ENCODE measurements around the gene SHQ1. TPM values are rescaled to one million over a fixed set of nuclear protein-coding genes. Genes with fewer than 3 reads are reported as not detected.

The SHQ1 gene
- total RNA-seq, 1 experiment from 2014 or later, result 27.6 TPM

GRCh38 chr3:72791161-72791560 lies 57.1 kb downstream of the SHQ1 start:
- no peaks in the 10 kb centered on the region for H3K9me3 ChIP-seq (ENCODE audit: control insufficient read depth in 1 of 2, insufficient read depth in 1 of 2, low read depth in 1 of 2, low read length in 2 of 2)
- no peak overlapping the region for H3K4me2 ChIP-seq (ENCODE audit: low read length)
- H2AFZ ChIP-seq (ENCODE audit: low read depth, low read length, poor library complexity, severe bottlenecking), result no peak overlapping the region
- intact Hi-C loops (cut with micrococcal nuclease), result no loop called here
- H3K9ac ChIP-seq (ENCODE audit: low read length), result no peak overlapping the region
- no peak overlapping the region for H3K27ac ChIP-seq (ENCODE audit: low read depth, low read length)
- BruUV-seq (replicated peaks), result no TSS peak
- H3K27me3 ChIP-seq (ENCODE audit: insufficient read depth, low read length), result no peaks in the 10 kb centered on the region
- no peaks in the 10 kb centered on the region; a peak in 2 of 4 replicates for H3K36me3 ChIP-seq (ENCODE audit: control insufficient read depth in 1 of 2, insufficient read depth in 2 of 2, low read length in 2 of 2)
- TF ChIP-seq EZH2 (IDR thresholded peaks at IDR 0.05), result no peak
- no peaks in the 10 kb centered on the region for H3K79me2 ChIP-seq (ENCODE audit: insufficient read depth, low read length)
- ATAC-seq (no peak), DNase-seq (ENCODE audit: low read depth, low spot score) (no peak)
- ChIA-PET RAD21 (ENCODE audit: low non-redundant PET in 1 of 2, low total read pairs in 2 of 2, uncharacterized antibody in 2 of 2, unreplicated experiment in 2 of 2) (no interaction called here), POLR2A (no interaction called here), CTCF (interaction anchor here (1.1 kb wide), 1 partner anchor 125 kb away, joined by 4 read pairs; no protein-coding TSS in a partner anchor)
- no peak overlapping the region for H3K4me3 ChIP-seq (replicated peaks in 1 of 2; ENCODE audit: low read depth in 1 of 2, low read length in 2 of 2)
- no peaks in the 10 kb centered on the region for H3K4me1 ChIP-seq (ENCODE audit: control insufficient read depth in 1 of 2, insufficient read depth in 2 of 2, low read length in 2 of 2)
- no peaks in the 10 kb centered on the region for H3K9me2 ChIP-seq (ENCODE audit: insufficient read depth)
- no peaks in the 10 kb centered on the region for H4K20me1 ChIP-seq (ENCODE audit: insufficient read depth)

GRCh38 chr3:72789786-72790185 lies 58.5 kb downstream of the SHQ1 start:
- no TSS peak for BruUV-seq (replicated peaks)
- H3K27me3 ChIP-seq (ENCODE audit: insufficient read depth, low read length), result no peaks in the 10 kb centered on the region
- H3K9me2 ChIP-seq (ENCODE audit: insufficient read depth), result no peaks in the 10 kb centered on the region
- H2AFZ ChIP-seq (ENCODE audit: low read depth, low read length, poor library complexity, severe bottlenecking), result no peak overlapping the region
- intact Hi-C loops (cut with micrococcal nuclease), result no loop called here
- H3K27ac ChIP-seq (ENCODE audit: low read depth, low read length), result no peak overlapping the region
- ChIA-PET RAD21 (ENCODE audit: low non-redundant PET in 1 of 2, low total read pairs in 2 of 2, uncharacterized antibody in 2 of 2, unreplicated experiment in 2 of 2) (no interaction called here), POLR2A (no interaction called here), CTCF (no interaction called here)
- H4K20me1 ChIP-seq (ENCODE audit: insufficient read depth), result no peaks in the 10 kb centered on the region
- ATAC-seq (no peak), DNase-seq (ENCODE audit: low read depth, low spot score) (no peak)
- no peaks in the 10 kb centered on the region; a peak in 2 of 4 replicates for H3K36me3 ChIP-seq (ENCODE audit: control insufficient read depth in 1 of 2, insufficient read depth in 2 of 2, low read length in 2 of 2)
- no peaks in the 10 kb centered on the region for H3K79me2 ChIP-seq (ENCODE audit: insufficient read depth, low read length)
- H3K4me2 ChIP-seq (ENCODE audit: low read length), result no peak overlapping the region
- H3K9me3 ChIP-seq (ENCODE audit: control insufficient read depth in 1 of 2, insufficient read depth in 1 of 2, low read depth in 1 of 2, low read length in 2 of 2), result no peaks in the 10 kb centered on the region
- no peak overlapping the region for H3K9ac ChIP-seq (ENCODE audit: low read length)
- H3K4me3 ChIP-seq (replicated peaks in 1 of 2; ENCODE audit: low read depth in 1 of 2, low read length in 2 of 2), result no peak overlapping the region
- H3K4me1 ChIP-seq (ENCODE audit: control insufficient read depth in 1 of 2, insufficient read depth in 2 of 2, low read length in 2 of 2), result no peaks in the 10 kb centered on the region
- TF ChIP-seq EZH2 (IDR thresholded peaks at IDR 0.05) (no peak), JUND (IDR thresholded peaks at IDR 0.05) (no peak), ZNF274 (IDR thresholded peaks at IDR 0.05; ENCODE audit: low read depth, low read length) (no peak), EZH2phosphoT487 (IDR thresholded peaks at IDR 0.05; ENCODE audit: borderline replicate concordance) (no peak), EGR1 (IDR thresholded peaks at IDR 0.05; ENCODE audit: low read depth) (no peak), SRF (IDR thresholded peaks at IDR 0.05; ENCODE audit: low read depth) (no peak), POLR2A (IDR thresholded peaks at IDR 0.05; ENCODE audit: borderline replicate concordance, extremely low read depth, insufficient read depth, insufficient read length) (no peak), FOSL1 (IDR thresholded peaks at IDR 0.05; ENCODE audit: low read depth) (no peak), SP1 (IDR thresholded peaks at IDR 0.05; ENCODE audit: low read depth) (no peak), SIN3A (IDR thresholded peaks at IDR 0.05; ENCODE audit: low read depth) (no peak)
- TF ChIP-seq, protein P1, sequence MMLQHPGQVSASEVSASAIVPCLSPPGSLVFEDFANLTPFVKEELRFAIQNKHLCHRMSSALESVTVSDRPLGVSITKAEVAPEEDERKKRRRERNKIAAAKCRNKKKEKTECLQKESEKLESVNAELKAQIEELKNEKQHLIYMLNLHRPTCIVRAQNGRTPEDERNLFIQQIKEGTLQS (IDR thresholded peaks at IDR 0.05), result no peak
- TF ChIP-seq, protein P2, sequence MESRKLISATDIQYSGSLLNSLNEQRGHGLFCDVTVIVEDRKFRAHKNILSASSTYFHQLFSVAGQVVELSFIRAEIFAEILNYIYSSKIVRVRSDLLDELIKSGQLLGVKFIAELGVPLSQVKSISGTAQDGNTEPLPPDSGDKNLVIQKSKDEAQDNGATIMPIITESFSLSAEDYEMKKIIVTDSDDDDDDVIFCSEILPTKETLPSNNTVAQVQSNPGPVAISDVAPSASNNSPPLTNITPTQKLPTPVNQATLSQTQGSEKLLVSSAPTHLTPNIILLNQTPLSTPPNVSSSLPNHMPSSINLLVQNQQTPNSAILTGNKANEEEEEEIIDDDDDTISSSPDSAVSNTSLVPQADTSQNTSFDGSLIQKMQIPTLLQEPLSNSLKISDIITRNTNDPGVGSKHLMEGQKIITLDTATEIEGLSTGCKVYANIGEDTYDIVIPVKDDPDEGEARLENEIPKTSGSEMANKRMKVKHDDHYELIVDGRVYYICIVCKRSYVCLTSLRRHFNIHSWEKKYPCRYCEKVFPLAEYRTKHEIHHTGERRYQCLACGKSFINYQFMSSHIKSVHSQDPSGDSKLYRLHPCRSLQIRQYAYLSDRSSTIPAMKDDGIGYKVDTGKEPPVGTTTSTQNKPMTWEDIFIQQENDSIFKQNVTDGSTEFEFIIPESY (IDR thresholded peaks at IDR 0.05; ENCODE audit: extremely low read depth, insufficient replicate concordance, low read length), result no peak
- TF ChIP-seq, protein P3, sequence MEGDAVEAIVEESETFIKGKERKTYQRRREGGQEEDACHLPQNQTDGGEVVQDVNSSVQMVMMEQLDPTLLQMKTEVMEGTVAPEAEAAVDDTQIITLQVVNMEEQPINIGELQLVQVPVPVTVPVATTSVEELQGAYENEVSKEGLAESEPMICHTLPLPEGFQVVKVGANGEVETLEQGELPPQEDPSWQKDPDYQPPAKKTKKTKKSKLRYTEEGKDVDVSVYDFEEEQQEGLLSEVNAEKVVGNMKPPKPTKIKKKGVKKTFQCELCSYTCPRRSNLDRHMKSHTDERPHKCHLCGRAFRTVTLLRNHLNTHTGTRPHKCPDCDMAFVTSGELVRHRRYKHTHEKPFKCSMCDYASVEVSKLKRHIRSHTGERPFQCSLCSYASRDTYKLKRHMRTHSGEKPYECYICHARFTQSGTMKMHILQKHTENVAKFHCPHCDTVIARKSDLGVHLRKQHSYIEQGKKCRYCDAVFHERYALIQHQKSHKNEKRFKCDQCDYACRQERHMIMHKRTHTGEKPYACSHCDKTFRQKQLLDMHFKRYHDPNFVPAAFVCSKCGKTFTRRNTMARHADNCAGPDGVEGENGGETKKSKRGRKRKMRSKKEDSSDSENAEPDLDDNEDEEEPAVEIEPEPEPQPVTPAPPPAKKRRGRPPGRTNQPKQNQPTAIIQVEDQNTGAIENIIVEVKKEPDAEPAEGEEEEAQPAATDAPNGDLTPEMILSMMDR (IDR thresholded peaks at IDR 0.05 in 2 of 3, conservative IDR thresholded peaks at IDR 0.05 in 1 of 3; ENCODE audit: borderline replicate concordance in 1 of 3, insufficient read depth in 1 of 3, low read depth in 2 of 3, low read length in 2 of 3), result no peak
- TF ChIP-seq, protein P4, sequence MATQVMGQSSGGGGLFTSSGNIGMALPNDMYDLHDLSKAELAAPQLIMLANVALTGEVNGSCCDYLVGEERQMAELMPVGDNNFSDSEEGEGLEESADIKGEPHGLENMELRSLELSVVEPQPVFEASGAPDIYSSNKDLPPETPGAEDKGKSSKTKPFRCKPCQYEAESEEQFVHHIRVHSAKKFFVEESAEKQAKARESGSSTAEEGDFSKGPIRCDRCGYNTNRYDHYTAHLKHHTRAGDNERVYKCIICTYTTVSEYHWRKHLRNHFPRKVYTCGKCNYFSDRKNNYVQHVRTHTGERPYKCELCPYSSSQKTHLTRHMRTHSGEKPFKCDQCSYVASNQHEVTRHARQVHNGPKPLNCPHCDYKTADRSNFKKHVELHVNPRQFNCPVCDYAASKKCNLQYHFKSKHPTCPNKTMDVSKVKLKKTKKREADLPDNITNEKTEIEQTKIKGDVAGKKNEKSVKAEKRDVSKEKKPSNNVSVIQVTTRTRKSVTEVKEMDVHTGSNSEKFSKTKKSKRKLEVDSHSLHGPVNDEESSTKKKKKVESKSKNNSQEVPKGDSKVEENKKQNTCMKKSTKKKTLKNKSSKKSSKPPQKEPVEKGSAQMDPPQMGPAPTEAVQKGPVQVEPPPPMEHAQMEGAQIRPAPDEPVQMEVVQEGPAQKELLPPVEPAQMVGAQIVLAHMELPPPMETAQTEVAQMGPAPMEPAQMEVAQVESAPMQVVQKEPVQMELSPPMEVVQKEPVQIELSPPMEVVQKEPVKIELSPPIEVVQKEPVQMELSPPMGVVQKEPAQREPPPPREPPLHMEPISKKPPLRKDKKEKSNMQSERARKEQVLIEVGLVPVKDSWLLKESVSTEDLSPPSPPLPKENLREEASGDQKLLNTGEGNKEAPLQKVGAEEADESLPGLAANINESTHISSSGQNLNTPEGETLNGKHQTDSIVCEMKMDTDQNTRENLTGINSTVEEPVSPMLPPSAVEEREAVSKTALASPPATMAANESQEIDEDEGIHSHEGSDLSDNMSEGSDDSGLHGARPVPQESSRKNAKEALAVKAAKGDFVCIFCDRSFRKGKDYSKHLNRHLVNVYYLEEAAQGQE (IDR thresholded peaks at IDR 0.05; ENCODE audit: low read depth), result no peak

Data from HCT116 (cell line).